OCI-LY1 (cell line): ENCODE data around the gene KRT28.

Experiments used
- EZH2 ChIP-seq: fragments of 200-600 bp; sonication (generic), shearing (Covaris generic); IDR thresholded peaks from 2 replicates; pipeline ENCODE4 v1.8.0; 2017; ENCODE audit warnings: borderline replicate concordance, mixed run types, mild to moderate bottlenecking, antibody characterized with exemption, low read length, moderate library complexity, mixed read lengths
- TF ChIP-seq, protein P1 (sequence below): fragments of 200-600 bp; sonication (generic), shearing (Covaris generic); IDR thresholded peaks from 2 replicates; pipeline ENCODE4 v1.5.1; 2017; ENCODE audit warnings: mild to moderate bottlenecking, antibody characterized with exemption, low read length, moderate library complexity, mixed read lengths

DNA sequence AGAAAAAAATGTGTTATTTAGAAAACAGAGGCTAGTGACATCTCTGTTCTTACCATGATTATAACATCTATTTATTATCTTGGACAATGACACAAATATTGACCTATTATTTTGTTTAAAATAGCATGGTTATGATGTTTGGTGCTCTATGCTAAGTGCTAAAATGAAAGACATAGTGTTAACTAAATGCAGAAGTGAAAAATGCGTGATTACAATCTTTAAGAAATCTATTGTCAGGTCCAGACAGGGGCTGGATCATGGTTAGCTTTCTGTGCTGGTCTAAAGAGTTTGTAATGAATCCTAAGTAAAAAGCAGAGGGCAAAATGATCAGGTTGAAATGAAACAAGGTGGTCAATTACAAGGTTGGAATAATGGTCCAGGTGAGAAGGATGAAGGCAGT, 622 bp upstream of the KRT28 start:
- TF ChIP-seq, protein P1, sequence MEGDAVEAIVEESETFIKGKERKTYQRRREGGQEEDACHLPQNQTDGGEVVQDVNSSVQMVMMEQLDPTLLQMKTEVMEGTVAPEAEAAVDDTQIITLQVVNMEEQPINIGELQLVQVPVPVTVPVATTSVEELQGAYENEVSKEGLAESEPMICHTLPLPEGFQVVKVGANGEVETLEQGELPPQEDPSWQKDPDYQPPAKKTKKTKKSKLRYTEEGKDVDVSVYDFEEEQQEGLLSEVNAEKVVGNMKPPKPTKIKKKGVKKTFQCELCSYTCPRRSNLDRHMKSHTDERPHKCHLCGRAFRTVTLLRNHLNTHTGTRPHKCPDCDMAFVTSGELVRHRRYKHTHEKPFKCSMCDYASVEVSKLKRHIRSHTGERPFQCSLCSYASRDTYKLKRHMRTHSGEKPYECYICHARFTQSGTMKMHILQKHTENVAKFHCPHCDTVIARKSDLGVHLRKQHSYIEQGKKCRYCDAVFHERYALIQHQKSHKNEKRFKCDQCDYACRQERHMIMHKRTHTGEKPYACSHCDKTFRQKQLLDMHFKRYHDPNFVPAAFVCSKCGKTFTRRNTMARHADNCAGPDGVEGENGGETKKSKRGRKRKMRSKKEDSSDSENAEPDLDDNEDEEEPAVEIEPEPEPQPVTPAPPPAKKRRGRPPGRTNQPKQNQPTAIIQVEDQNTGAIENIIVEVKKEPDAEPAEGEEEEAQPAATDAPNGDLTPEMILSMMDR = no peak
- no peak for TF ChIP-seq EZH2
